Fibroblast of mammary gland (primary cell): ENCODE results near the gene ERI3.
A peak's percentile ranks its signal among the peaks of the same experiment; 100 is the strongest.

ENCODE experiments used
- DNase-seq: peaks from one replicate; pipeline ENCODE4 v3.0.0-alpha.2; 2010; ENCODE audit warnings: low read depth
- H3K4me3 ChIP-seq: 2 replicates; pipeline ENCODE4 v1.5.1; 2011; ENCODE audit warnings: low read depth, mild to moderate bottlenecking, low read length, moderate library complexity; ENCODE audit not compliant: control insufficient read depth
- CTCF ChIP-seq: conservative IDR thresholded peaks from 2 replicates; pipeline ENCODE4 v1.5.1; 2011; ENCODE audit warnings: low read depth, low read length, inconsistent platforms; ENCODE audit not compliant: control insufficient read depth, insufficient read depth

The ERI3 gene

GRCh38 chr1:44354840-44355581 lies at the start of gene ERI3:
TSS of gene ERI3 (minus strand) at chr1:44355257. CDS start at chr1:44355026, 231 bp downstream.
- peak within 1 kb of the TSS; percentile 77 for H3K4me3 ChIP-seq
- DNase-seq, result peak; percentile 96
- TF ChIP-seq CTCF, result no peak

- DNase-seq, result no peak
- H3K4me3 ChIP-seq, result no peak overlapping the region
- no peak for TF ChIP-seq CTCF
Measured at GRCh38 chr1:44401256-44402228, 46.5 kb upstream of the ERI3 start.

GRCh38 chr1:44390277-44390676 lies 35.2 kb upstream of the ERI3 start:
- peak; percentile 80 for DNase-seq
- TF ChIP-seq CTCF, result no peak

GRCh38 chr1:44389437-44389836 lies 34.4 kb upstream of the ERI3 start:
- DNase-seq, result no peak
- H3K4me3 ChIP-seq, result no peak overlapping the region
- no peak for TF ChIP-seq CTCF

More at GRCh38 chr1:44390277-44390676, 35.2 kb upstream of the ERI3 start:
- H3K4me3 ChIP-seq, result no peak overlapping the region

- no peak for DNase-seq
- TF ChIP-seq CTCF, result no peak
Measured at GRCh38 chr1:44388551-44388950, 33.5 kb upstream of the ERI3 start.

GRCh38 chr1:44380666-44381177 lies 25.7 kb upstream of the ERI3 start:
- DNase-seq, result no peak
- TF ChIP-seq CTCF, result no peak
- H3K4me3 ChIP-seq, result no peak overlapping the region

More at GRCh38 chr1:44388551-44388950, 33.5 kb upstream of the ERI3 start:
- H3K4me3 ChIP-seq, result no peak overlapping the region
